Stimulated activated CD8-positive, alpha-beta memory T cell treated with anti-CD3 and anti-CD28 coated beads, Interleukin-12 subunit alpha, Interleukin-12 subunit beta, amount 100 ng/mL, for 4 hours (primary cell): ENCODE measurements around the gene MYO1D.

ENCODE experiments used
- DNase-seq: peaks from one replicate; pipeline ENCODE4 v3.0.0-alpha.2; 2020; ENCODE audit warnings: low read depth

The MYO1D gene

GRCh38 chr17:32503251-32504165, 373.4 kb downstream of the MYO1D start:
- DNase-seq = no peak

GRCh38 chr17:32502710-32503109, 374.2 kb downstream of the MYO1D start:
- DNase-seq = no peak

GRCh38 chr17:32502013-32502412, 374.9 kb downstream of the MYO1D start:
- no peak for DNase-seq

- DNase-seq = no peak
Measured at GRCh38 chr17:32498391-32498790, 378.5 kb downstream of the MYO1D start.

- DNase-seq = no peak
Measured at GRCh38 chr17:32497431-32498205, 379.3 kb downstream of the MYO1D start.

GRCh38 chr17:32496395-32497073, 380.4 kb downstream of the MYO1D start:
- DNase-seq = no peak

- DNase-seq = no peak
Measured at GRCh38 chr17:32495359-32496231, 381.3 kb downstream of the MYO1D start.

GRCh38 chr17:32494621-32495358, 382.1 kb downstream of the MYO1D start:
- no peak for DNase-seq

- no peak for DNase-seq
Measured at GRCh38 chr17:32493976-32494513, 382.9 kb downstream of the MYO1D start.

- DNase-seq = no peak
Measured at GRCh38 chr17:32493571-32493970, 383.4 kb downstream of the MYO1D start.

- DNase-seq = no peak
Measured at GRCh38 chr17:32492648-32493289, 384.2 kb downstream of the MYO1D start.

- no peak for DNase-seq
Measured at GRCh38 chr17:32492264-32492589, 384.7 kb downstream of the MYO1D start.

- DNase-seq = no peak
Measured at GRCh38 chr17:32491371-32492263, 385.3 kb downstream of the MYO1D start.

GRCh38 chr17:32490101-32490482, 386.8 kb downstream of the MYO1D start:
- no peak for DNase-seq

GRCh38 chr17:32489320-32490100, 387.4 kb downstream of the MYO1D start:
- no peak for DNase-seq

- no peak for DNase-seq
Measured at GRCh38 chr17:32488604-32489180, 388.2 kb downstream of the MYO1D start.

- no peak for DNase-seq
Measured at GRCh38 chr17:32488177-32488542, 388.8 kb downstream of the MYO1D start.
